Caco-2 (cell line): ENCODE results near the gene C1orf21. TPM values are rescaled to one million over a fixed set of nuclear protein-coding genes. Genes with fewer than 3 reads are reported as not detected.

Experiments
- BruUV-seq: library from RNA; stranded (reverse); fragments of 400-500 nt; replicated peaks from 2 replicates; lab custom pipeline; 2021; lab: Mats Ljungman, UMichigan
- CTCF ChIA-PET: fragments of 300-600 bp; sonication (Branson Sonifier 250); formaldehyde crosslinking; loops from one replicate; lab custom pipeline; 2022; ENCODE audit warnings: antibody characterized with exemption; lab: Charles Lee
- POLR2A ChIA-PET: fragments of 300-600 bp; sonication (Branson Sonifier 250); formaldehyde crosslinking; loops from one replicate; lab custom pipeline; 2022; ENCODE audit warnings: antibody characterized with exemption; lab: Charles Lee
- DNase-seq, 2 experiments: peaks; one replicate each; pipeline versions ENCODE4 v3.0.0 to v3.0.0-alpha.2; 2020 to 2022
- H3K27me3 ChIP-seq: replicated peaks from 2 replicates; pipeline ENCODE4 v1.6.0; 2011; ENCODE audit warnings: low read length; ENCODE audit not compliant: control insufficient read depth, insufficient read depth
- H3K36me3 ChIP-seq: 2 replicates; pipeline ENCODE4 v1.5.1; 2011; ENCODE audit warnings: low read length; ENCODE audit not compliant: control insufficient read depth, insufficient read depth
- H3K4me1 ChIP-seq: fragments of 250-450 bp; sonication (Bioruptor Pico); 2 replicates; pipeline ENCODE4 v1.5.1; 2020; ENCODE audit warnings: mild to moderate bottlenecking
- H3K4me3 ChIP-seq: 2 replicates; pipeline ENCODE4 v1.5.1; 2011; ENCODE audit warnings: low read depth, mild to moderate bottlenecking, control low read depth, low read length
- H3K9me3 ChIP-seq: fragments of 250-450 bp; sonication (Bioruptor Pico); 2 replicates; pipeline ENCODE4 v1.5.1; 2020; ENCODE audit warnings: mild to moderate bottlenecking, moderate library complexity
- H3K27ac Mint-ChIP-seq: one replicate; pipeline ENCODE4 v1.8.0; 2022; ENCODE audit warnings: mixed read lengths; ENCODE audit not compliant: unreplicated experiment
- H3K27me3 Mint-ChIP-seq: one replicate; pipeline ENCODE4 v1.8.0; 2022; ENCODE audit warnings: mixed read lengths; ENCODE audit not compliant: insufficient read depth, unreplicated experiment
- H3K36me3 Mint-ChIP-seq: one replicate; pipeline ENCODE4 v1.8.0; 2022; ENCODE audit warnings: mild to moderate bottlenecking, mixed read lengths; ENCODE audit not compliant: insufficient read depth, unreplicated experiment
- H3K4me1 Mint-ChIP-seq: one replicate; pipeline ENCODE4 v1.8.0; 2022; ENCODE audit warnings: low read depth, mixed read lengths; ENCODE audit not compliant: unreplicated experiment
- H3K4me3 Mint-ChIP-seq: one replicate; pipeline ENCODE4 v1.8.0; 2022; ENCODE audit warnings: mild to moderate bottlenecking, moderate library complexity, mixed read lengths; ENCODE audit not compliant: unreplicated experiment
- H3K9me3 Mint-ChIP-seq: one replicate; pipeline ENCODE4 v1.8.0; 2022; ENCODE audit warnings: mixed read lengths; ENCODE audit not compliant: unreplicated experiment
- intact Hi-C: fragments of 100-400 bp; cut with micrococcal nuclease; formaldehyde crosslinking; loops from one replicate; pipeline ENCODE4 v1.10.0; 2022; ENCODE audit not compliant: unreplicated experiment
- total RNA-seq: library from RNA; stranded (reverse); gene quantifications from 2 replicates; pipeline ENCODE4 v1.2.3, GENCODE V29; 2022
- TF ChIP-seq, protein P1 (sequence below), 2 experiments: fragments of 200-600 bp in 1 of 2; IDR thresholded peaks; 1 replicate in 1 of 2; 2 replicates in 1 of 2; pipeline versions ENCODE4 v1.5.1 to v1.8.0; 2011 to 2022; ENCODE audit warnings: antibody characterized with exemption in 1 of 2, control low read depth in 1 of 2, inconsistent platforms in 1 of 2, low read depth in 1 of 2, low read length in 1 of 2, mild to moderate bottlenecking in 1 of 2, moderate library complexity in 1 of 2; ENCODE audit not compliant: insufficient read depth in 1 of 2, severe bottlenecking in 1 of 2, unreplicated experiment in 1 of 2

C1orf21 gene
- total RNA-seq, 1 experiment from 2014 or later: 0.82 TPM

DNA sequence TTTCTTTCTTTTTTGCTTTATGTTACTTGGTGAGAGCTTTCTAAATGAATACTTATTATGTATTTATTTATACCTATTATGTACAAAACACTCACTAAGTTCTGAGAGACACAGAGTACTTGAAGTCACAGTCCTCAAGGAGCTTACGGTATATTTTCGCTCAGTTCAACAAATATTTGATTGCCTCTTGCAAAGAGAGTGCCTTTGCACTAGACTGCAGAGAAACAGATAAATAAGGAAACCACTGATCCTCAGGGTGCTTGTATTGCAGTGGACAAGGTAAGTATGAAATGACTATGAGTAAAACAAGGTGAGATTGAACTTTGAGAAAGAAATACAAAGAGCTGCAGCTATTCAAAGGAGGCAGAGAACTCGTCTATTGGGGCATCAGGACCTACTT, 123.3 kb downstream of the C1orf21 start:
- peaks cover 10% of the 10 kb centered on the region for H3K4me1 Mint-ChIP-seq
- BruUV-seq: no TSS peak
- no peak overlapping the region for H3K27ac Mint-ChIP-seq
- no peaks in the 10 kb centered on the region for H3K9me3 Mint-ChIP-seq
- CTCF ChIA-PET: interaction anchor here (0.6 kb wide), 1 partner anchor 35 kb away, joined by 5 read pairs; no protein-coding TSS in a partner anchor
- no peaks in the 10 kb centered on the region for H3K36me3 Mint-ChIP-seq
- POLR2A ChIA-PET: no interaction called here
- H3K9me3 ChIP-seq: no peaks in the 10 kb centered on the region
- no peaks in the 10 kb centered on the region for H3K27me3 Mint-ChIP-seq
- no peak overlapping the region for H3K4me3 ChIP-seq
- DNase-seq: no peak
- no peaks in the 10 kb centered on the region for H3K36me3 ChIP-seq
- intact Hi-C loops: no loop called here
- no peak overlapping the region for H3K4me3 Mint-ChIP-seq
- no peaks in the 10 kb centered on the region for H3K27me3 ChIP-seq
- TF ChIP-seq, protein P1, sequence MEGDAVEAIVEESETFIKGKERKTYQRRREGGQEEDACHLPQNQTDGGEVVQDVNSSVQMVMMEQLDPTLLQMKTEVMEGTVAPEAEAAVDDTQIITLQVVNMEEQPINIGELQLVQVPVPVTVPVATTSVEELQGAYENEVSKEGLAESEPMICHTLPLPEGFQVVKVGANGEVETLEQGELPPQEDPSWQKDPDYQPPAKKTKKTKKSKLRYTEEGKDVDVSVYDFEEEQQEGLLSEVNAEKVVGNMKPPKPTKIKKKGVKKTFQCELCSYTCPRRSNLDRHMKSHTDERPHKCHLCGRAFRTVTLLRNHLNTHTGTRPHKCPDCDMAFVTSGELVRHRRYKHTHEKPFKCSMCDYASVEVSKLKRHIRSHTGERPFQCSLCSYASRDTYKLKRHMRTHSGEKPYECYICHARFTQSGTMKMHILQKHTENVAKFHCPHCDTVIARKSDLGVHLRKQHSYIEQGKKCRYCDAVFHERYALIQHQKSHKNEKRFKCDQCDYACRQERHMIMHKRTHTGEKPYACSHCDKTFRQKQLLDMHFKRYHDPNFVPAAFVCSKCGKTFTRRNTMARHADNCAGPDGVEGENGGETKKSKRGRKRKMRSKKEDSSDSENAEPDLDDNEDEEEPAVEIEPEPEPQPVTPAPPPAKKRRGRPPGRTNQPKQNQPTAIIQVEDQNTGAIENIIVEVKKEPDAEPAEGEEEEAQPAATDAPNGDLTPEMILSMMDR (IDR thresholded peaks at IDR 0.05; ENCODE audit: insufficient read depth in 1 of 2, low read depth in 1 of 2, low read length in 1 of 2, severe bottlenecking in 1 of 2, unreplicated experiment in 1 of 2): no peak
- H3K4me1 ChIP-seq: peaks cover 4% of the 10 kb centered on the region; the same call in 1 of the 2 replicates

DNA sequence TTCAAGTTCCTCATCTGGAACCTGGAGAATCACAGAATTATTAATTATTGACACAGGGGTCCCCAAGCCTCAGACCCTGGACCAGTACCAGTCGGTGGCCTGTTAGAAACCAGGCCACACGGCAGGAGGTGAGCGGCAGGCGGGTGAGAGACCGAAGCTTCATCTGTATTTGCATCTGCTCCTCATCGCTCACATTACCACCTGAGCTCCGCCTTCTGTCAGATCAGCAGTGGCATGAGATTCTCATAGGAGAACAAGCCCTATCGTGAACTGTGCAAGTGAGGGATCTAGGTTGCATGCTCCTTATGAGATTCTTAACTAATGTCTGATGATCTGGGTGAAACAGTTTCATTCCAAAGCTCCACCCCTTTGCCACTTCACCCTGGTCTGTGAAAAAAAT, 125.9 kb downstream of the C1orf21 start:
- H3K4me1 Mint-ChIP-seq: peaks cover 3% of the 10 kb centered on the region
- peaks cover 2% of the 10 kb centered on the region for H3K27me3 Mint-ChIP-seq
- H3K27ac Mint-ChIP-seq: no peak overlapping the region
- H3K4me3 ChIP-seq: no peak overlapping the region
- no peaks in the 10 kb centered on the region for H3K36me3 Mint-ChIP-seq
- H3K27me3 ChIP-seq: no peaks in the 10 kb centered on the region
- no peaks in the 10 kb centered on the region for H3K36me3 ChIP-seq
- no peaks in the 10 kb centered on the region for H3K9me3 ChIP-seq
- intact Hi-C loops: no loop called here
- no peaks in the 10 kb centered on the region for H3K9me3 Mint-ChIP-seq
- H3K4me1 ChIP-seq: peaks cover 4% of the 10 kb centered on the region; the same call in 1 of the 2 replicates
- no TSS peak for BruUV-seq
- ChIA-PET POLR2A (no interaction called here), CTCF (no interaction called here)
- DNase-seq: no peak
- TF ChIP-seq, protein P1 (IDR thresholded peaks at IDR 0.05; ENCODE audit: insufficient read depth in 1 of 2, low read depth in 1 of 2, low read length in 1 of 2, severe bottlenecking in 1 of 2, unreplicated experiment in 1 of 2): no peak
- no peak overlapping the region for H3K4me3 Mint-ChIP-seq

DNA sequence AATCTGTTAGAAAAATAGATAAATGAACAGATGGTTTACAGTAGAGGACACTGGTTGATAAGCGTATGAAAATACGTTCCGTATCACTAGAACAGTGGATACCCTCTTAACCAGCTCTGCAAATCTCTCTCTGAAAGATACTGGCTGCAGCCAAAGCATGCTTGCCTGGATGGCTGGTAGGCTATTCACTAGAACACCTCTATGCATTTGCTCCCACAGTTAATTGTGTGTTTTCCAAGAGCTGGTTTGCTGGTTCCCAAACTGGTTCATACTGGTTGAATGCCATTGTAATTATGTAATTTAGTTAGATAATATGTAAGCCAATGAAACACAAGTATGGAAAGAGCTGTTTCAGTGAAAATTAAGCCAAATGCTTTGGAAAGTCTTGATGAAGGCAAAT, 126.6 kb downstream of the C1orf21 start:
- ChIA-PET CTCF (no interaction called here), POLR2A (no interaction called here)
- Mint-ChIP-seq H3K9me3 (no peaks in the 10 kb centered on the region), H3K36me3 (no peaks in the 10 kb centered on the region), H3K4me3 (no peak overlapping the region), H3K27ac (no peak overlapping the region), H3K4me1 (no peaks in the 10 kb centered on the region), H3K27me3 (peaks cover 2% of the 10 kb centered on the region)
- no peak for DNase-seq
- Histone ChIP-seq H3K9me3 (no peaks in the 10 kb centered on the region), H3K27me3 (no peaks in the 10 kb centered on the region), H3K4me1 (no peaks in the 10 kb centered on the region), H3K36me3 (no peaks in the 10 kb centered on the region), H3K4me3 (no peak overlapping the region)
- intact Hi-C loops: no loop called here
- TF ChIP-seq, protein P1 (IDR thresholded peaks at IDR 0.05; ENCODE audit: insufficient read depth in 1 of 2, low read depth in 1 of 2, low read length in 1 of 2, severe bottlenecking in 1 of 2, unreplicated experiment in 1 of 2): no peak
- BruUV-seq: no TSS peak
